Thyroid gland (tissue), 4 donors: ENCODE data around the gene SLC38A4. TPM values are rescaled to one million over a fixed set of nuclear protein-coding genes. Genes with fewer than 3 reads are reported as not detected.

Experiments
- DNase-seq, 2 donors: peaks; one replicate each; pipeline ENCODE4 v3.0.0-alpha.2; 2019
- H3K27ac ChIP-seq, 3 donors: fragments of 200-600 bp; sonication (generic); 1 replicate in 2 of 3; 2 replicates in 1 of 3; pipeline ENCODE4 v1.5.1; 2016 to 2019; ENCODE audit warnings: mild to moderate bottlenecking in 1 of 3, moderate library complexity in 1 of 3
- H3K27me3 ChIP-seq: fragments of 200-600 bp; sonication (generic); one replicate; pipeline ENCODE4 v1.5.1; 2019
- H3K36me3 ChIP-seq, 2 donors: fragments of 200-600 bp; sonication (generic); one replicate each; pipeline ENCODE4 v1.5.1; 2016 to 2019
- H3K4me1 ChIP-seq, 2 donors: fragments of 200-600 bp; sonication (generic); one replicate each; pipeline ENCODE4 v1.5.1; 2017 to 2019
- H3K4me3 ChIP-seq, 3 donors: fragments of 200-600 bp; sonication (generic); replicated peaks in 1 of 3; 1 replicate in 2 of 3; 2 replicates in 1 of 3; pipeline ENCODE4 v1.5.1; 2016; ENCODE audit warnings: mild to moderate bottlenecking in 1 of 3
- H3K9me3 ChIP-seq: fragments of 200-600 bp; sonication (generic); one replicate; pipeline ENCODE4 v1.5.1; 2017
- POLR2A ChIP-seq, 2 donors: fragments of 450-650 bp; IDR thresholded peaks; one replicate each; pipeline ENCODE4 v1.6.1; 2017; ENCODE audit warnings: antibody characterized with exemption in 2 of 2, mild to moderate bottlenecking in 2 of 2, moderate library complexity in 1 of 2
- WGBS, 2 donors: methylation state at CpG; one replicate each; pipeline ENCODE4 v1.1.5; 2017; 5-methylcytosine and 5-hydroxymethylcytosine counted together
- intact Hi-C: fragments of 100-400 bp; cut with DNase I; formaldehyde crosslinking; loops from one replicate; pipeline ENCODE4 v1.15.1; 2023
- total RNA-seq, 4 donors: library from RNA; depleted of rRNA; stranded (reverse); fragments of >200 nt; gene quantifications; one replicate each; pipeline ENCODE4 v1.2.3, GENCODE V29; 2016
- TF ChIP-seq, protein P1 (sequence below), 6 experiments: fragments of 200-600 bp in 3 of 6; fragments of 450-650 bp in 3 of 6; sonication (generic) in 3 of 6; IDR thresholded peaks; one replicate each; pipeline ENCODE4 v1.5.1; 2016 to 2019; ENCODE audit warnings: antibody characterized with exemption in 6 of 6, mild to moderate bottlenecking in 2 of 6, inconsistent platforms in 1 of 6, moderate library complexity in 1 of 6

SLC38A4 gene
- total RNA-seq, 4 donors from 2014 or later, result 0.11 to 1.8 (median 1.3) TPM

GRCh38 chr12:46795988-46796387 is 29.8 kb downstream of the SLC38A4 start:
- Histone ChIP-seq H3K9me3 (peaks cover 4% of the 10 kb centered on the region), H3K27ac (no peak overlapping the region), H3K4me1 (no peaks in the 10 kb centered on the region), H3K4me3 (no peak overlapping the region), H3K27me3 (no peaks in the 10 kb centered on the region), H3K36me3 (no peaks in the 10 kb centered on the region)
- TF ChIP-seq, protein P1, sequence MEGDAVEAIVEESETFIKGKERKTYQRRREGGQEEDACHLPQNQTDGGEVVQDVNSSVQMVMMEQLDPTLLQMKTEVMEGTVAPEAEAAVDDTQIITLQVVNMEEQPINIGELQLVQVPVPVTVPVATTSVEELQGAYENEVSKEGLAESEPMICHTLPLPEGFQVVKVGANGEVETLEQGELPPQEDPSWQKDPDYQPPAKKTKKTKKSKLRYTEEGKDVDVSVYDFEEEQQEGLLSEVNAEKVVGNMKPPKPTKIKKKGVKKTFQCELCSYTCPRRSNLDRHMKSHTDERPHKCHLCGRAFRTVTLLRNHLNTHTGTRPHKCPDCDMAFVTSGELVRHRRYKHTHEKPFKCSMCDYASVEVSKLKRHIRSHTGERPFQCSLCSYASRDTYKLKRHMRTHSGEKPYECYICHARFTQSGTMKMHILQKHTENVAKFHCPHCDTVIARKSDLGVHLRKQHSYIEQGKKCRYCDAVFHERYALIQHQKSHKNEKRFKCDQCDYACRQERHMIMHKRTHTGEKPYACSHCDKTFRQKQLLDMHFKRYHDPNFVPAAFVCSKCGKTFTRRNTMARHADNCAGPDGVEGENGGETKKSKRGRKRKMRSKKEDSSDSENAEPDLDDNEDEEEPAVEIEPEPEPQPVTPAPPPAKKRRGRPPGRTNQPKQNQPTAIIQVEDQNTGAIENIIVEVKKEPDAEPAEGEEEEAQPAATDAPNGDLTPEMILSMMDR (IDR thresholded peaks at IDR 0.05), result no peak
- no peak for TF ChIP-seq POLR2A (IDR thresholded peaks at IDR 0.05)
- intact Hi-C loops, result no loop called here
- no peak for DNase-seq
- WGBS, 2 donors, result 98 to 99% methylated on average over 4 of the region's 4 CpGs

DNA sequence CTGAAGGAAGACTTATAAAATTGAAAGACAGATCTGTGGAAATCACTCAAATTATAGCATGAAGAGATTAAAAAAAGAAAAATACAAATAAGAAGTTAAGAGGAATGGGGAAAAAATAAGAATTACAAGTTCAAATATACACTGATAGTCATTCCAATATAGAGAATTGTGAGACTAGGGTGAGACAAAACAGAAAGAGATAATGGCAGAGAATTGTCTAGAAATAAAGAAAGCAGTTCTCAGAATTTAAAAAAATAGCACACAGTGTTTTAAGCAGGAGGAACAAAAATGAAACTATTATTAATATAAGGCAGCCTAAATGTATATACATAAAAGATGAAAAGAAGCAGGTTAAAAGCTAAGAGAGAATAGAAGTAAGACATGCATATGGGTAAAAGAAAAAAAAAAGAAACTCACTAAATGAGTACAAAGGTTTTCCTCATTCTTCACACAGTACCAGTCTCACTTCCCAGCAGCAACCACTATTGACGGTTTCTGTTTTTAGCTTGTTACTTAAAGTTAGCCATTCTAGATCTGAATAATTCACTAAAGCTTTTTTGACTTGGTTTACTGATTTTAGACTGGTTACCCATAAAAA is 31.1 kb downstream of the SLC38A4 start:
- 81 to 86% methylated on average over 1 of the region's 1 CpG for WGBS, 2 donors
- Histone ChIP-seq H3K9me3 (peaks cover 4% of the 10 kb centered on the region), H3K4me3 (no peak overlapping the region), H3K4me1 (no peaks in the 10 kb centered on the region), H3K36me3 (no peaks in the 10 kb centered on the region), H3K27me3 (no peaks in the 10 kb centered on the region), H3K27ac (no peak overlapping the region)
- intact Hi-C loops, result no loop called here
- no peak for TF ChIP-seq POLR2A (IDR thresholded peaks at IDR 0.05)
- TF ChIP-seq, protein P1 (IDR thresholded peaks at IDR 0.05), result no peak
- no peak for DNase-seq

- Histone ChIP-seq H3K27ac (no peak overlapping the region), H3K4me3 (no peak overlapping the region), H3K27me3 (no peaks in the 10 kb centered on the region), H3K36me3 (no peaks in the 10 kb centered on the region), H3K4me1 (no peaks in the 10 kb centered on the region), H3K9me3 (peaks cover 4% of the 10 kb centered on the region)
- DNase-seq, result no peak
- WGBS, 2 donors, result 74 to 88% methylated on average over 3 of the region's 3 CpGs
- intact Hi-C loops, result no loop called here
- no peak for TF ChIP-seq POLR2A (IDR thresholded peaks at IDR 0.05)
Measured at GRCh38 chr12:46792925-46793324, 32.9 kb downstream of the SLC38A4 start.

- no peak overlapping the region for H3K27ac ChIP-seq
- WGBS, 2 donors, result 96 to 98% methylated on average over 1 of the region's 1 CpG
- TF ChIP-seq POLR2A (IDR thresholded peaks at IDR 0.05), result no peak
- TF ChIP-seq, protein P1 (IDR thresholded peaks at IDR 0.05), result no peak
- H3K36me3 ChIP-seq, result no peaks in the 10 kb centered on the region
- peaks cover 4% of the 10 kb centered on the region for H3K9me3 ChIP-seq
- H3K27me3 ChIP-seq, result no peaks in the 10 kb centered on the region
- no peaks in the 10 kb centered on the region for H3K4me1 ChIP-seq
- no peak for DNase-seq
- no peak overlapping the region for H3K4me3 ChIP-seq
- intact Hi-C loops, result no loop called here
Measured at GRCh38 chr12:46790066-46790465, 35.7 kb downstream of the SLC38A4 start.

- no peak for DNase-seq
- 71 to 76% methylated on average over 5 of the region's 5 CpGs for WGBS, 2 donors
- Histone ChIP-seq H3K36me3 (no peaks in the 10 kb centered on the region), H3K4me1 (peaks cover 0 to 13% of the 10 kb centered on the region in 2 donors), H3K4me3 (no peak overlapping the region), H3K9me3 (no peaks in the 10 kb centered on the region), H3K27ac (no peak overlapping the region), H3K27me3 (no peaks in the 10 kb centered on the region)
- intact Hi-C loops, result no loop called here
- TF ChIP-seq POLR2A (IDR thresholded peaks at IDR 0.05), result no peak
- TF ChIP-seq, protein P1 (IDR thresholded peaks at IDR 0.05), result no peak
Measured at GRCh38 chr12:46788072-46788887, 37.5 kb downstream of the SLC38A4 start.
